GM21786 (cell line): ENCODE measurements around the gene STPG1.
"Not testable (repeated sequence)": the region's sequence is repeated elsewhere in the genome, so short reads cannot be mapped to it uniquely, and the experiment has no call there.

Experiments
- ATAC-seq: cut with Tn5 transposase; IDR thresholded peaks from one replicate; pipeline ENCODE4 v1.9.1; 2021; ENCODE audit not compliant: unreplicated experiment

Gene STPG1, protein sequence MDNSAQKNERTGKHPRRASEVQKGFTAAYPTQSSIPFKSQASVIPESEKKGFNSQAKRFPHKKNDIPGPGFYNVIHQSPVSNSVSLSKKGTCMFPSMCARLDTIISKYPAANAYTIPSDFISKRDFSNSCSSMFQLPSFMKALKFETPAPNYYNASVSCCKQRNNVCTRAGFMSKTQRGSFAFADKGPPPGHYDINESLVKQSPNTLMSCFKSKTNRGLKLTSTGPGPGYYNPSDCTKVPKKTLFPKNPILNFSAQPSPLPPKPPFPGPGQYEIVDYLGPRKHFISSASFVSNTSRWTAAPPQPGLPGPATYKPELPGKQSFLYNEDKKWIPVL

DNA sequence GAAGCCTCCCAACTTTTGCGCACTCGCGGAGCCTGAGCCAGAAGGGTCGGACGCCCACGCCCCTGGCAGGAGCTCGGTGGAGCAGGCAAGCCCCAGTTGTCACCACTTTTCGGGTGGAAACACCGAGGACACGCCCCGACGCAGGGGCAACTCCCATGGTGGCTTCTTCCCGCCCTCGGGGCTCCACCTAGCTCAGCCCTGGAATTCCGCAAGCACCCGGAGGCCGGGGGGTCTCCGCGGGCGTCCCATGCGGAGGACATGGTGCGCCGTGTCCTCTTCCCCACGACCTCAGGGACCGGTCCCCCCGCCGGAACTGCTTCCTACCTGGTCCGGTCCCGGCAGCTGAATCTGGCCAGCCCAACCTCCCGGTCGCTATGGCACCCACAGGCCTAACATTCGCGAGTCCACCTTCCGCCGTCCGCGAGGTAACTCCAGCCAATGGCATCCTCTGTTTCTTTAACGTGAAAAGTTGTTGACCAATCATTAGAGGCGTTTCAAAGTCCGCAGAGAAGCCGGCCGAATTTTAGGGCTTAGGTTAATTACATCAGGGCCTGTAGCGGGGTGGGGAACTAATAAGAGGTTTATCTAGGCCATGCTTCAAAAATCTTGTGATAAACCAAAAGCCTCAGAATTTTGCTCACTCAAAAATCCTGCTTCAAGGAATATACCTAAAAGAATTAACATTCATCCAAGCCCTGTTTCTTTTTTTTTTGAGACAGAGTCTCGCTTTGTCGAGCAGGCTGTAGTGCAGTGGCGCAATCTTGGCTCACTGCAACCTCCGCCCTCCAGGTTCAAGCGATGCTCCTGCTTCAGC lies at the start of gene STPG1:
STPG1 (minus strand) TSS at position 433 of the 814 bp plus-strand sequence. CDS start 12,394 bp downstream, outside the sequence.
- ATAC-seq, result no peak

DNA sequence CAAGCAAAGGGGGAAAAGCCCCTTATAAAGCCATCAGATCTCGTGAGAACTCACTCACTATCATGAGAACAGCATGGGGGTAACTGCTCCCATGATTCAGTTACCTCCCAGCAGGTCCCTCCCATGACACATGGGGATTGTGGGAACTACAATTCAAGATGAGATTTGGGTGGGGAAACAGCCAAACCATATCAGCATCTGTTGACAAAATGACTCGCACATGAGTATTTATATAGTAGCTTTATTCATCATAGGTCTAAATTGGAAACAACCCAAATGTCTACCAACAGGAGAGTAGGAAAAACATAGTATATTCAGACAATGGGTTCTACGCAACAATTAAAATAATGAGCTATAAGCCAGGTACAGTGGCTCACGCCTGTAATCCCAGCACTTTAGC lies 48.5 kb upstream of the STPG1 start:
- ATAC-seq, result not testable (repeated sequence)

DNA sequence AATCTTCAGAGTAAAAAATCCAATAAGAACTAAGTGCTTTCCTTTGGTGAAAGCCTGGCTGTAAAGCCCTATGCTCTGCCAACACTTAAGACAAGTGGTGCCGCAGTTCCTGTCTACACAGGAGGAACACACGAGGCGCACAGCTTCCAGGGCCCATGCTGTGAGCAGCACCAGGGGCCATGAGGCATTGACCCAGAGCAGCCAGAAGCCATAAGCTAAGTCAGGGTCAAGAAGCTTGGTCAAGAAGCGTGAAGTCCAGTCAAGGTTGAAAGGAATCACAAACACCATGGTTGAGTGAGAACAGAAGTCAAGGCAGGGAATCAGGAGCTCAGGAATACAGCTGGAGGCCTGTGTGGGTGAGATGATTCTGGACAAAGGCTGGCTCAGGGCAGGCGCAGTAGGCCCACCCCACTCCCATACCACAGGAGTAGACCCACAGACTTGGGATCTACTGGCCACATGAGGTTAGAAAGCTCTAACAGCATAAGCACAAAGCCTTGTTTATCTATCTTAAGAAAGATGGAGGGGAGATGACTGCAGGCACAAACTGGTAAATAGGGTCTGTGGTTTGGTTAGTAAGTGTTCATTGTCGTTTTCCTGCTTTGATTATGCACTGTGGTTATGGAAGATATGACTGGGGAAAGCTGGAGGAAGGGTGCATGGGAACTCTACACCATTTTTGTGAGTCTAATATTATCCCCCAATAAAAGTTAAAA lies 46.1 kb upstream of the STPG1 start:
- no peak for ATAC-seq

DNA sequence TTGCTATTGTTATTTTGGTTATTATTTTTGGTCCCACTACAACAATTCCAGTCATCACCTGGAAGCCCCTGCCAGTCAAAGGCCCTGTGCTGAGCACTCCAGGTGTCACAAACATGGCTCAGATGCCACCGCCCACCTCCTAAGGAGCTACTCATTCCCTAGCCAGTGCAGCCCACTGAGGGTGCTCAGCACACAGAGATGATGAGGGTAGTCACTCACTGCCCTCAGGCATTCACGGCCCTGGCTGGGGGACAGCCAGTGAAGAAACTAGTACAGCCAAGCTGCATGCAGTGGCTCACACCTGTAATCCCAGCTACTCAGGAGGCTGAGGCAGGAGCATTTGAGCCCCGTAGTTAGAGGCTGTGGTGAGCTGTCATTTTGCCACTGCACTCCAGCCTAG lies 44.3 kb upstream of the STPG1 start:
- ATAC-seq, result no peak

DNA sequence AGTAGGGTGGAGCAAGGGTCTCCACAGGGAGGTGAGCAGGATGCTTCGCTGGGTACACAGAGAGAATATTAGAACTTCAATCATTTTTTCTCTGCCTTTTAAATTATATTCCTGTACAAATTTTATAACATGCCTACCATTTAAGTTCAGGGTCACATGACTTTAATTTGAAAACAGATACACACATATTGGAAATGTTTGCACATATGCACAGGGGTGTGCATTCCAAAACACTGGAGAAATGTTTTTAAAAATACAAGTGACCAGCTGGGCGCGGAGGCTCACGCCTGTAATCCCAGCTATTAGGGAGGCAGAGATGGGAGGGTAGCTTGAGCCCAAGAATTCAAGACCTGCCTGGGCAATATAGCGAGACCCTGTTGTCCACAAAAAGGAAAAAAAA lies 41.7 kb upstream of the STPG1 start:
- no peak for ATAC-seq

DNA sequence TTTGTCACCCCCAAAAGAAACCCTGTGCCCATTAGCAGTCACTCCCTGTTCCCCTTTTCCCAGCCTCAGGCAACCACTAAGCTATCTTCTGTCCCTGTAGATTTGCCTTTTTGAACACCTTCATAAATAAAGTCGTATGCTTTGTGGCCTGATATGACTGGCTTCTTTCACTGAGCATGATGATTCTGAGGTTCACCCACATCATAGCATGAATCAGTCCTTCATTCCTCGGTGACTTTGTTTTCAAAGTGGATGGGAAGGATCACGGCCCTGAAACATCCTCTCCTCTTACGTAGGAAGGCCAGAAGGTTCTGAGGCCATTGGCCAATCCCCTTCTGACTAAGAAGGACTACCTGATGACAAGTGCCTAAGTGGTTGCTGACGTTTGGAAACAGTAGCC lies 41.1 kb upstream of the STPG1 start:
- ATAC-seq, result no peak

DNA sequence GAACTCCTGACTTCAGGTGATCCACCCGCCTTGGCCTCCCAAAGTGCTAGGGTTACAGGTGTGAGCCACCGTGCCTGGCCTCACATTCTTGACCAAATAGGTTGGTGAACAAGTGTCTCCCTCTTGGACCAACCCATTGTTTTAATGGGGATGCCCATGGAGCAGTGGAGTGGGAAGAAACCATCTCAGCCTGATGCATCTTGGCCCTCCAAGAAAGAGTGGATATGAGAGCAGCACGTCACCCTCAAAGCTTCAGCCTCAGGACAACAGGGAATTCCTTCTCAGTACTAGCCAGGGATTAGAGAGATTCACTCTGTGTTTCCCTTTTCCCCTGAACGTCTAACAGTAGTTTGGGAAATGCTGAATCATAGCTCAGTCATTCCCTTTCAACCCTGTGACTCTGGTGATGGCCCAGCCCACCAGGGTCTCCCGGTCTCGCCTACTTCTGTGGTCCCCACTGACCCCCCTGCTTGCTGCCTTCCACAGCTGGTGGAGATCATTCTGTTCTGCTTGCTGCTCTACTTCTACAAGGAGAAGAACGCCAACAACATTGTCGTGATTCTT lies 39.4 kb upstream of the STPG1 start:
- no peak for ATAC-seq

DNA sequence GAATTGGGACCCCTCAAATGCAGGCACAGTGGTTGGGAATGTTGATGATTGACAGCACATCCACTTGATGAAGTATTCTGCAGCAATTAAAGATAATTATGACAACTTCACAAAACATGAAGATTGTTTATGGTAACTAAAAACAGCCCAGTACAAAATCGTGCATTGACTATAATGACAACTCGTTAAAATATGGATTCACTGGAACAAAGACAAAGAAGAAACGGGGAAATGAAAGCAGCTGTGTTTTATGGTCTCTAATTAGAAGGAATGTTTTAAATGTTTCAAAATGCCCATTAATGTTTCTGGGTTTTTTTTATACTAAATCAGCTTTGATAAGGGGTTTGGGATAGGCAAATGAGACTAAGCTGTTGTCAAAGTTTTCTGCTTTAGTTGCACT lies 38.2 kb upstream of the STPG1 start:
- no peak for ATAC-seq

DNA sequence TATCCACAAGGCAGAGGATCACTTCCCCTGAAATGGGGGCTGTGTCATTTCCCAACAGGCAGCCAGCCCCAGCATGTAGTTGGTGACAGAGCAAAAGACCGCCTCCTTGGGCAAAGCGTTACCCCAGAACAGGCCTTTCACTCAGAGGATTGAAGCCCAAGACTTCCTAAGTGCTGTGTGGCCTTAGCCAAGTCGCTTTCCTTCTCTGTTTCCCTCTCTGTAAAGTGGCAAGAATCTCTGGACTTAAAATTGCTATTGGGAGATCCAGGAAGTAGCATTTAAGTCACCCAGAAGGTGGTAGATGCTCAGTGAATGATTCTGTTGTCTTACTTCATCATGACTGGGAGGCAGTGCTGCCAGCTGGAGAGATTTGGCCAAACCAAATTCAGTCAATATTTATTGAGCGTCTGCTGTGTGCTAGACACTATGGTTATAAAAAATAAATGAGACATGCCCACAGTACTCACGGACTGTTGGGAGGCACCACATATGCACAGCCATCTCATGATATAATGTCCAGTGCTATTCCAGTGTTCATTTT lies 37.3 kb upstream of the STPG1 start:
- ATAC-seq, result no peak

DNA sequence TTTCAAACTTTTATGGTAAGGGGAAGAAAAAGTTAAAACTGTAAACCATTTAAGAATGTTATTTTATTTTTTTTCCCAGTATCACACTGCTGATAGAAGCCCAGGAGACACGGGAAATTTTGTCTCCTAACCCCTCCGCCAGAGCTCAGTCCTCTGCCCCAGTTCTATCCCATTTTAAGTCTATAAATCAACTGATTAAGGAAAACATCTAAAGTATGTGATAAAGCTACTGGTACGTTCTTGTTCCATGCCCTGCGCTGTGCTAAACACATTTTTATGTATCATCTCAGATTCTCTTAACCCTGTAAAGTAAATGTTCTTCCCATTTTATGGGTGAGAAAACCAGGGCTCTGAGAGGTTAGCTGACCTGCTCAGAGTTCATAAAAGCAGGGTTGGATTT lies 36.7 kb upstream of the STPG1 start:
- ATAC-seq, result no peak

DNA sequence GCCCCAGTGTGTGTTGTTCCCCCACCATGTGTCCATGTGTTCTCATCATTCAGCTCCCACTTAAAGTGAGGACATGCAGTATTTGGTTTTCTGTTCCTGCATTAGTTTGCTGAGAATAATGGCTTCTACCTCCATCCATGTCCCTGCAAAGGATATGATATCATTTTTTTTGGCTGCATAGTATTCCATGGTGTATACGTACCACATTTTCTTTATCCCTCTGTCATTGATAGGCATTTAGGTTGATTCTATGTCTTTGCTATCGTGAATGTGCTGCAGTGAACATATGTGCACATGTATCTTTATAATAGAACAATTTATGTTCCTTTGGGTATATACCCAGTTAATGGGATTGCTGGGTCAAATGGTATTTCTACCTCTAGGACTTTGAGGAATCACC lies 32.9 kb upstream of the STPG1 start:
- not testable (repeated sequence) for ATAC-seq

DNA sequence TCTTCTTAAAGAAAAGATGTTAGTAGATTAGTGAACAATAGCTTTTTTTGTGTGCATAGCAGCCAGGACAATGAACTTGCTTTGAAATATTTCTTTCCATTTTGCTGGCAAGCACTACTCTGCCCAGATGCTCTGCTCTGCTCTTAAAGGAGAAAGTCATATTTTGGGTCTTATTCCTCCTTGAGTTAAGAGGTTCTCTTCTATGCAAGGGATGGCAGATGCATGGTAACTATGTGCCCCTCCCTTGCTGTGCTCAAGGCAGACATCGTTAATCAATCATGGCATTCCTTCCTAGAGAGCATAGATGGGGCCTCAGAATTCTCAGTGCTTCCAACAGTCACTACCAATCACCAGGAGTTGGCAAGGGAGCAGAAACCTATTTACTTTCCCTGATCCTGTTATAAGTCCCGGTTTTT lies 29.7 kb upstream of the STPG1 start:
- ATAC-seq, result no peak

DNA sequence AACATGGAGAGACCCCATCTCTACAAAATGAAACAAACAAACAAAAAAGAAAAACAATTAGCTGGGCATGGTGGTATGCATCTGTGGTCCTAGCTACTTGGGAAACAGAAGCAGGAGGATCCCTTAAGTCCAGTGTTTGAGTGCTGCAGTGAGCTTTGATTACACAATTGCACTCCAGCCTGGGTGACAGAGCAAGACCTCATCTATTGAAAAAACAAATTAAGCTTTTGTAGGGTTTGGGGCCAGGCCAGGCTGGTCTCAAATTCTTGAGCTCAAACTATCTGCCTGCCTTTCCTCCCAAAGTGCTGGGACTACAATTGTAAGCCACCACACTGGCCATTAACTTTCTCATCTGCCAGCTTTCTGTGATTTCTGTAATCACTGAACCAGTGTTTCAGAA lies 29.2 kb upstream of the STPG1 start:
- no peak for ATAC-seq

DNA sequence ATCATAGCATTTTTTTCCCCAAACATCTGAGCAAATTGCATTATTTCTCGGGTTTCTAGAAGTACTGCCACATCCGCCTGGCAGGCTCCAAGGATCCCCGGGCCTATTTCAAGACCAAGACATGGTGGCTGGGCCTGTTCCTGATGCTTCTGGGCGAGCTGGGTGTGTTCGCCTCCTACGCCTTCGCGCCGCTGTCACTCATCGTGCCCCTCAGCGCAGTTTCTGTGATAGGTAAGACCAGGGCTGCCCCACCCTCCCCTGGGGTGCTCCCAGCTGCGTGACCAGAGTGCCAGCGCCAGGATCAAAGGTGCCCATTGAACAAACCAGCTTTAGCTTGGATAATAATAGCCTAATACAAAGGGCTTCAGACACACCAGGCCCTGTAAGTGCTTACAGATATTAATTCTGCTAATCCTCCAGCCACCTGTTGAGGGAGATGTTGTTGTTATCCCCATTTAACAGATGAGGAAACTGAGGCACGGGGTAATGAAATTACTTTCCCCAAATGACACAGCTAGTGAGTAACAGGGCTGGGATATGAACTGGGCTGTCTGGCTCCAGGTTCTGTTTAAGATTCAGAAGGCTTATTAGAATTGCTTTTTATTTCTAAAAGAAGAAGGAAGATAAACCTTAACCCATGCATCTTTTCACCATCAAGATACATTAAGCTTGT lies 28.6 kb upstream of the STPG1 start:
- no peak for ATAC-seq

DNA sequence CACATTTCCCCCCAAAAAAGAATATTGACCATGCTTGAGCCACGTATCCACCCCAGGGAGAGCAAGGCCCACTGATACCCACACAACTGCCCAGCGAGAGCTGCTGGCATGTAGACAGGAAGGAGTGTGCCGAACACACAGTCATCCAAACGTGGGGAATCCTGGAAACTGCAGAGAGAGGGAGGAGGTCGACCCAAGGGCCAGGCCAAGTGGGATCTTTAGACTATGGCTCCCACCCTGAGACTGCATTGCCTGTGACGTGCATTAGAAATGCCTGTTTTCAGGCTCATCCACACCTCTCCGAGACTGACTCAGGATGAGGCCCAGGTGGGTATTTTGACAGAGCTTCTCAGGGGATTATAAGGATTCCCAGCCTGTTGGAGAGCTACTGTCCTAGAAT lies 27.9 kb upstream of the STPG1 start:
- no peak for ATAC-seq

DNA sequence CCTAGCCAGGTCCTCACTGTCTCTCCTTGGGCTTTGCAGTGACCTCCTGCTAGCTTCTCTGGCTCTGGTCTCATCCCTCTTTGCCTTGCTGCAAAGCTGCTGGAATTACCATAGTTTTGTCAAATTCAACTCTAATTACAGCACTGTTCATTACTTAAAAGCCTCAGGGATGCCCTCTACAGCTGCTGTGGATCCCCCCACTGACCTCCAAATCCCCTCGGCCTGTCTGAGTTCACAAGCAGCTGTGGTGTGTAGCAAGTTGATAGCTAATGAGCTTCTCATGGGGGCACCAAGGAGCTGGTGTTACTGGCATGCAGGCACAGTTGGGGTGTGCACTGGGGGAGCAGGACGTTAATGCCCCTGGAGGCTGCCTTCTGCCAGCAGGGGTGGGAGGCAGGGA lies 26.9 kb upstream of the STPG1 start:
- ATAC-seq, result no peak

DNA sequence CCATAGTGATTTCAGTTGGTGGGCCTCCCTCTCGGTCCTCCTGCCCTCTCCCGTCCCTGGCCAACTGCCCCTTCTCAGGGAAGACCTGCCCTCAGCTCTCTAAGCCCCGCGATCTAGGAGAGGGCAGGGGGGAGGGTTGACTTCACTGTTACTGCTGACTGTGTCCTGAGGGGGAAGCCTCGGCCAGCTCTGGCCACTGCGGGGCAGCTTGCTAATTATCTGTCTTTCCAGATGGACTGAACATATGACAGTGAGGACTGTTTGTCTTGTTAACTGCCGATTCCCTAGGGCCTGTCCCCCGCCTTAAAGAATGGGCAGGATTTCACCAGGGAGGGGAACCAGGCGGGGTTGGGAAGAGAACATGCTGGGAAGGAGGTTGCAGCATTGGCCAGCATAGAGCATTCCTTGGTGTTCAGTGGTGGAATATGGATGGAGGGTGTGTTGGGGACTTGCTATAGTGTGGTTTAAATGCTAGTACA lies 24.9 kb upstream of the STPG1 start:
- no peak for ATAC-seq

DNA sequence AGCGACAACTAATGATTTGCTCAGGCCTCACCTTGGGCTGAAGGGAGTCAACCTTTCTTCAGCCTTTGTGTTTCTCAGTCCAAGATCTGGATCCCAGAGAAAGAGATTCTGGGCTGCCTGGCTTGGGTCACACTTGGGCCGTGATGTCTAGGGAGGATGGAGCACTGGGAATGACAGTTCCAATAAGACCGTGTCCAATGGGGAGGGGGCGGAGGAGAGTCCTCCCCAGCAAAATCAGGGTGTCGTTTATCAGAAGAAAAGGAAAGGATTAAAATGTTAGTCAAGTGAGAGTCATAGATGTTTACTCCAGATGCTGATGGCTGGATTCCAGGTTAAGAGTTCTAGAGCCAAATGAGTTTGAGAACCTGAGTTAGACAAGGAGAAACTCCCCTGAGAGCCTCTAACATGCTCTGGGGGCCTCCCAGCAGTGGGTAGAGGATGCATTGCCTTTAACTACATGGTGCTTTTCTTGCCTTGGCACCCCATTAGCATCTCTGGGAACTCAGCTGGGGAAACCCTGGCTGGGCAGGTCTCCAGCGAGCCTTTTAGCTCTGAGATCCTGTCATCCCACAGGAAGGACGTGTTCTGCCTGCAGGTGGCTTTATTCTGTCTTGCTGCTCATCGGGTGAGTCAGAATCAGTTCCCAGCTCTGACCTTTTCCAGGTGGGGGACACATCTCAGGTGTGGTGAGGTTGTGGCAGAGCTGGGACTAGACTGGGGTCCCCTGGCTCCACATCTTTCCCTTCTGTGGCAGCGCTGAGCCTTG lies 24.2 kb upstream of the STPG1 start:
- ATAC-seq, result no peak

DNA sequence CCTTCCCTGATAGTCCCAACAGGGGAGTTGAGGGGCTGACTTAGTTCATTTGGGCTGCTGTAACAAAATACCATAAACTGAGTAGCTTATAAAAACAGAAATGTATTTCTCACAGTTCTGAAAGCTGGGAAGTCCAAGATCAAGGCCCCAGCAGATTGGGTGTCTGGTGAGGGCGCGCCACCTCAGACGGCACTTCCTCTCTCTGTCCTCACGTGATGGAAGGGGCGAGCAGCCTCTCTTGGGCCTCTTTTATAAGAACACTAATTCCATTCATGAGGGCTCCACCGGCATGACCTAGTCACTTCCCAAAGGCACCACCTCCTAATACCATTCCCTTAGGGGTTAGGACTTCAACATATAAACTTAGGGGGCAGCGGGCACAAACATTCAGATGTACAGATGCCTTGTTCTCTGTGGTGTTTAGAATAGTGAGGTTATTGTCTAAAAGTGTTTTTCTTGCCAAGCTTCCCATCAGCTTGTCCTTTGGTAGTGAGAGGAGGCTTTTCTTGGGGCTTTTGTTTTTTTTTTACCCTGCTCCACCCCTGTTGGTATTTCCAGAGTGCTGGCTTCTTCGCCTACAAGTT lies 22.3 kb upstream of the STPG1 start:
- ATAC-seq, result no peak

DNA sequence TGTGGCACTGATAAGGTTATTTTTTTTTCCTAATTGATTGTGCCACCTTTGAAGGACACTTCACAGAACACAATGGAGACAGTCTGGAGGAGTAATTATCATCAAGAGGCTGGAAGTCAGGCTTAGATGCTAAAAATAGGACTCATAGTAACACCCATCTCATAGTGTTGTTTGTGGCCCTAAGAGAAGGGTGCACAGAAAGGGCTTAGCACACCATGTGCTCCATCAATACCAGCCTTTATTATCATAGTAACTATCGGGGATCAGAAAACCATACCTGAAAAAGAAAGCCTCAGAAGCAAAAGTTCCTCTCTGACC lies 13.9 kb upstream of the STPG1 start:
- ATAC-seq, result no peak
